Caco-2 (cell line): ENCODE data around the gene HSCB. TPM values are rescaled to one million over a fixed set of nuclear protein-coding genes. Genes with fewer than 3 reads are reported as not detected.
"Not testable (repeated sequence)": the region's sequence is repeated elsewhere in the genome, so short reads cannot be mapped to it uniquely, and the experiment has no call there.

Experiments used
- BruUV-seq: library from RNA; stranded (reverse); fragments of 400-500 nt; replicated peaks from 2 replicates; lab custom pipeline; 2021; lab: Mats Ljungman, UMichigan
- CTCF ChIA-PET: fragments of 300-600 bp; sonication (Branson Sonifier 250); formaldehyde crosslinking; loops from one replicate; lab custom pipeline; 2022; ENCODE audit warnings: antibody characterized with exemption; lab: Charles Lee
- POLR2A ChIA-PET: fragments of 300-600 bp; sonication (Branson Sonifier 250); formaldehyde crosslinking; loops from one replicate; lab custom pipeline; 2022; ENCODE audit warnings: antibody characterized with exemption; lab: Charles Lee
- DNase-seq, 2 experiments: peaks; one replicate each; pipeline versions ENCODE4 v3.0.0 to v3.0.0-alpha.2; 2020 to 2022
- H3K27me3 ChIP-seq: replicated peaks from 2 replicates; pipeline ENCODE4 v1.6.0; 2011; ENCODE audit warnings: low read length; ENCODE audit not compliant: control insufficient read depth, insufficient read depth
- H3K36me3 ChIP-seq: 2 replicates; pipeline ENCODE4 v1.5.1; 2011; ENCODE audit warnings: low read length; ENCODE audit not compliant: control insufficient read depth, insufficient read depth
- H3K4me1 ChIP-seq: fragments of 250-450 bp; sonication (Bioruptor Pico); 2 replicates; pipeline ENCODE4 v1.5.1; 2020; ENCODE audit warnings: mild to moderate bottlenecking
- H3K4me3 ChIP-seq: 2 replicates; pipeline ENCODE4 v1.5.1; 2011; ENCODE audit warnings: low read depth, mild to moderate bottlenecking, control low read depth, low read length
- H3K9me3 ChIP-seq: fragments of 250-450 bp; sonication (Bioruptor Pico); 2 replicates; pipeline ENCODE4 v1.5.1; 2020; ENCODE audit warnings: mild to moderate bottlenecking, moderate library complexity
- H3K27ac Mint-ChIP-seq: one replicate; pipeline ENCODE4 v1.8.0; 2022; ENCODE audit warnings: mixed read lengths; ENCODE audit not compliant: unreplicated experiment
- H3K27me3 Mint-ChIP-seq: one replicate; pipeline ENCODE4 v1.8.0; 2022; ENCODE audit warnings: mixed read lengths; ENCODE audit not compliant: insufficient read depth, unreplicated experiment
- H3K36me3 Mint-ChIP-seq: one replicate; pipeline ENCODE4 v1.8.0; 2022; ENCODE audit warnings: mild to moderate bottlenecking, mixed read lengths; ENCODE audit not compliant: insufficient read depth, unreplicated experiment
- H3K4me1 Mint-ChIP-seq: one replicate; pipeline ENCODE4 v1.8.0; 2022; ENCODE audit warnings: low read depth, mixed read lengths; ENCODE audit not compliant: unreplicated experiment
- H3K4me3 Mint-ChIP-seq: one replicate; pipeline ENCODE4 v1.8.0; 2022; ENCODE audit warnings: mild to moderate bottlenecking, moderate library complexity, mixed read lengths; ENCODE audit not compliant: unreplicated experiment
- H3K9me3 Mint-ChIP-seq: one replicate; pipeline ENCODE4 v1.8.0; 2022; ENCODE audit warnings: mixed read lengths; ENCODE audit not compliant: unreplicated experiment
- CTCF ChIP-seq, 2 experiments: fragments of 200-600 bp in 1 of 2; IDR thresholded peaks; 1 replicate in 1 of 2; 2 replicates in 1 of 2; pipeline versions ENCODE4 v1.5.1 to v1.8.0; 2011 to 2022; ENCODE audit warnings: antibody characterized with exemption in 1 of 2, control low read depth in 1 of 2, inconsistent platforms in 1 of 2, low read depth in 1 of 2, low read length in 1 of 2, mild to moderate bottlenecking in 1 of 2, moderate library complexity in 1 of 2; ENCODE audit not compliant: insufficient read depth in 1 of 2, severe bottlenecking in 1 of 2, unreplicated experiment in 1 of 2
- intact Hi-C: fragments of 100-400 bp; cut with micrococcal nuclease; formaldehyde crosslinking; loops from one replicate; pipeline ENCODE4 v1.10.0; 2022; ENCODE audit not compliant: unreplicated experiment
- total RNA-seq: library from RNA; stranded (reverse); gene quantifications from 2 replicates; pipeline ENCODE4 v1.2.3, GENCODE V29; 2022

The HSCB gene
- total RNA-seq, 1 experiment from 2014 or later = 8.2 TPM

DNA sequence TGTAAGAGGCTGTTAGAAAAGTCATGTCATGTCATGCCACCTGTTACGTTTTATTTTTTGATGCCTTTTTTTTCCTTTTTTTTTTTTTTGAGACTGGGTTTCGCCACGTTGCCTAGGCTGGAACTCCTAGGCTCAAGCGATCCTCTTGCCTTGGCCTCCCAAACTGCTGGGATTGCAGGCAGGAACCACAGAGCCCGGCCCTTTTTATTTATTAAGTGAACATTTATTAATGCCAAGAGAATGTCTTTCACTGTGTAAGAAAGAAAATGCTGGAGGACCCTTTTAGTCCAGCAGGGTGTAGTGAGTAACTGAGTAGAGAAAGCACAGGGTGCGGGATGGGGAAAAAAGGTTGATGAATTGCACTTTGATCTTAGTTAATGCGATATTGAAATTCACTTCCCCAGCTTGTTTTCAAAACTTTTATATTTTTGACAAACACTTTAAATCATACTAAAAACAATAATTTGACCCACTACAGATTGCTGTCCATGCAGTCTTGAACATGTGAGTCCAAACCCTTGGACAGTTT is 60.8 kb downstream of the HSCB start:
- POLR2A ChIA-PET = interaction anchor here (0.6 to 1.0 kb wide), 2 partner anchors 11 to 140 kb away, joined by 8 to 21 read pairs; no protein-coding TSS in a partner anchor
- CTCF ChIA-PET = interaction anchor here (0.7 kb wide), 1 partner anchor 17 kb away, joined by 4 read pairs; no protein-coding TSS in a partner anchor
- no TSS peak for BruUV-seq
- Mint-ChIP-seq H3K9me3 (no peaks in the 10 kb centered on the region), H3K36me3 (peaks cover 33% of the 10 kb centered on the region), H3K4me1 (peaks cover 19% of the 10 kb centered on the region), H3K4me3 (peak overlapping the region; percentile 93), H3K27me3 (no peaks in the 10 kb centered on the region), H3K27ac (peak overlapping the region; percentile 82)
- no peak for DNase-seq
- Histone ChIP-seq H3K27me3 (no peaks in the 10 kb centered on the region), H3K36me3 (no peaks in the 10 kb centered on the region), H3K4me3 (no peak overlapping the region), H3K9me3 (no peaks in the 10 kb centered on the region), H3K4me1 (peaks cover 20% of the 10 kb centered on the region)
- intact Hi-C loops = no loop called here
- TF ChIP-seq CTCF (IDR thresholded peaks at IDR 0.05; ENCODE audit: insufficient read depth in 1 of 2, low read depth in 1 of 2, low read length in 1 of 2, severe bottlenecking in 1 of 2, unreplicated experiment in 1 of 2) = peak; percentile 18 to 31

GRCh38 chr22:28805426-28805825 is 63.6 kb downstream of the HSCB start:
- BruUV-seq, intact Hi-C loops, H3K9me3 Mint-ChIP-seq: not testable (repeated sequence)

More at GRCh38 chr22:28805426-28805825, 63.6 kb downstream of the HSCB start:
- H3K36me3 Mint-ChIP-seq, H3K27ac Mint-ChIP-seq, POLR2A ChIA-PET, H3K4me3 Mint-ChIP-seq, DNase-seq, H3K36me3 ChIP-seq, H3K4me3 ChIP-seq, H3K9me3 ChIP-seq, H3K27me3 ChIP-seq, H3K27me3 Mint-ChIP-seq: not testable (repeated sequence)
- peaks cover 40% of the 10 kb centered on the region for H3K4me1 ChIP-seq
- peaks cover 18% of the 10 kb centered on the region for H3K4me1 Mint-ChIP-seq
- CTCF ChIA-PET = interaction anchor here (0.7 kb wide), 1 partner anchor 101 kb away, joined by 5 read pairs; no protein-coding TSS in a partner anchor

Other genes starting within 250 kb of the HSCB start
- gene TTC28, start 62.2 kb upstream of the HSCB start, total RNA-seq = 12.0 and 12.9 TPM in 2 replicates
- gene CHEK2, start 219 bp upstream of the HSCB start, total RNA-seq = 34.0 and 38.0 TPM in 2 replicates
- 27.8 and 33.1 TPM in 2 replicates for gene CCDC117, start 30.7 kb downstream of the HSCB start, total RNA-seq
- gene XBP1, start 58.5 kb downstream of the HSCB start, total RNA-seq = 215 and 225 TPM in 2 replicates
- 37.9 and 41.1 TPM in 2 replicates for gene ZNRF3, start 141.5 kb downstream of the HSCB start, total RNA-seq